22Rv1 (cell line): ENCODE measurements around the gene TRAPPC2.

ENCODE experiments used
- H3K27ac ChIP-seq: fragments of 450-650 bp; 2 replicates; pipeline ENCODE4 v1.5.1; 2017
- ZFX ChIP-seq: fragments of 450-650 bp; IDR thresholded peaks from 2 replicates; pipeline ENCODE4 v1.6.1; 2017; ENCODE audit warnings: antibody characterized with exemption, borderline replicate concordance
- TF ChIP-seq, protein P1 (sequence below): fragments of 450-650 bp; IDR thresholded peaks from 2 replicates; pipeline ENCODE4 v1.5.1; 2017; ENCODE audit warnings: mild to moderate bottlenecking

Gene TRAPPC2

GRCh38 chrX:13666836-13667235 lies 67.6 kb downstream of the TRAPPC2 start:
- no peak overlapping the region; the same call in 1 of the 2 replicates for H3K27ac ChIP-seq
- TF ChIP-seq ZFX: no peak
- TF ChIP-seq, protein P1, sequence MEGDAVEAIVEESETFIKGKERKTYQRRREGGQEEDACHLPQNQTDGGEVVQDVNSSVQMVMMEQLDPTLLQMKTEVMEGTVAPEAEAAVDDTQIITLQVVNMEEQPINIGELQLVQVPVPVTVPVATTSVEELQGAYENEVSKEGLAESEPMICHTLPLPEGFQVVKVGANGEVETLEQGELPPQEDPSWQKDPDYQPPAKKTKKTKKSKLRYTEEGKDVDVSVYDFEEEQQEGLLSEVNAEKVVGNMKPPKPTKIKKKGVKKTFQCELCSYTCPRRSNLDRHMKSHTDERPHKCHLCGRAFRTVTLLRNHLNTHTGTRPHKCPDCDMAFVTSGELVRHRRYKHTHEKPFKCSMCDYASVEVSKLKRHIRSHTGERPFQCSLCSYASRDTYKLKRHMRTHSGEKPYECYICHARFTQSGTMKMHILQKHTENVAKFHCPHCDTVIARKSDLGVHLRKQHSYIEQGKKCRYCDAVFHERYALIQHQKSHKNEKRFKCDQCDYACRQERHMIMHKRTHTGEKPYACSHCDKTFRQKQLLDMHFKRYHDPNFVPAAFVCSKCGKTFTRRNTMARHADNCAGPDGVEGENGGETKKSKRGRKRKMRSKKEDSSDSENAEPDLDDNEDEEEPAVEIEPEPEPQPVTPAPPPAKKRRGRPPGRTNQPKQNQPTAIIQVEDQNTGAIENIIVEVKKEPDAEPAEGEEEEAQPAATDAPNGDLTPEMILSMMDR: no peak

DNA sequence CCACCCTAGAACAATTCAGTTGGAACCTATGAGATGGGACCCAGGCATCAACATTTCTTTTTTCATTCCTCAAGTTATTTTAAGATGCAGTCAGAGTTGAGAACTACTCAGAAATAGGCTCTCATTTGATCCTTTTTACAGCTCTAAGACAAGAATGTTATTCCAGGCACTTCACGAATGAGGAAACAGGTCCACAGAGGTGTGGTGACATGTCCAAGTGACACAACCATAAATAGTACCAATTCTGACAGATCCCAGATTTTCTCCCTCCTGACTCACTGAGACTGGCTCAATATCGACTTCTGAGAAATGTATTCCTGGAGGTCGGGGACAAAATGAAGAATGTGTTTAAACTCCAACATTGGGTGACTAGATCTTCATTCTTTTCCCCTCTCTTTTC lies 70.4 kb downstream of the TRAPPC2 start:
- H3K27ac ChIP-seq: no peak overlapping the region
- TF ChIP-seq, protein P1: no peak
- TF ChIP-seq ZFX: no peak

DNA sequence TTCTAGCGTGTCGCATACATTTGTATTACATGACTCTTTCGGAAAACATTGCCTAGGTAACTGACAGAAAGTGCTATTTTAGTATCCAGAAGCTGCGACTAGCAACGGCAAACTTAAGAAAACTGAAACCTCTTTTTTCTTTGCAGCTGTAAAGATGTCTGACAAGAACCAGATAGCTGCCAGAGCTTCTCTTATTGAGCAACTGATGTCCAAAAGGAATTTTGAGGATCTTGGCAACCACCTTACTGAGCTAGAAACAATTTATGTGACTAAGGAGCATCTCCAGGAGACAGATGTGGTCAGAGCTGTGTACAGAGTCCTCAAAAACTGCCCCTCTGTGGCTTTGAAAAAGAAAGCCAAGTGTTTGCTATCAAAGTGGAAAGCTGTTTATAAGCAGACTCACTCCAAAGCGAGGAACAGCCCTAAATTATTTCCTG lies 72.0 kb downstream of the TRAPPC2 start:
- H3K27ac ChIP-seq: no peak overlapping the region
- TF ChIP-seq ZFX: no peak
- TF ChIP-seq, protein P1: no peak
